Neutrophil (primary cell): Measurements from ENCODE around the gene BTK.
A peak's percentile ranks its signal among the peaks of the same experiment; 100 is the strongest.

Experiments
- H3K27ac ChIP-seq: fragments of 200-600 bp; sonication (generic); 2 replicates; pipeline ENCODE4 v1.5.1; 2016; ENCODE audit warnings: mild to moderate bottlenecking, moderate library complexity
- H3K27me3 ChIP-seq: fragments of 200-600 bp; sonication (generic); 2 replicates; pipeline ENCODE4 v1.6.0; 2016; ENCODE audit warnings: mild to moderate bottlenecking
- H3K36me3 ChIP-seq: fragments of 200-600 bp; sonication (generic); 2 replicates; pipeline ENCODE4 v1.5.1; 2017
- H3K4me1 ChIP-seq, 2 experiments: fragments of 200-600 bp in 1 of 2; sonication (generic) in 1 of 2; 1 replicate in 1 of 2; 2 replicates in 1 of 2; pipeline versions ENCODE4 v1.5.1 to v1.6.1; 2013 to 2016; ENCODE audit warnings: low read depth in 1 of 2, low read length in 1 of 2, mild to moderate bottlenecking in 1 of 2, moderate library complexity in 1 of 2; ENCODE audit not compliant: control insufficient read depth in 1 of 2, insufficient read depth in 1 of 2
- H3K4me3 ChIP-seq, 2 experiments: fragments of 200-600 bp in 1 of 2; sonication (generic) in 1 of 2; 1 replicate in 1 of 2; 2 replicates in 1 of 2; pipeline ENCODE4 v1.5.1; 2013 to 2016; ENCODE audit warnings: low read depth in 1 of 2, low read length in 1 of 2, mild to moderate bottlenecking in 1 of 2, moderate library complexity in 1 of 2
- H3K9me3 ChIP-seq: fragments of 200-600 bp; sonication (generic); 2 replicates; pipeline ENCODE4 v1.5.1; 2016
- TF ChIP-seq, protein P1 (sequence below): fragments of 200-600 bp; sonication (generic); IDR thresholded peaks from 2 replicates; pipeline ENCODE4 v1.5.1; 2016; ENCODE audit warnings: antibody characterized with exemption

The BTK gene

DNA sequence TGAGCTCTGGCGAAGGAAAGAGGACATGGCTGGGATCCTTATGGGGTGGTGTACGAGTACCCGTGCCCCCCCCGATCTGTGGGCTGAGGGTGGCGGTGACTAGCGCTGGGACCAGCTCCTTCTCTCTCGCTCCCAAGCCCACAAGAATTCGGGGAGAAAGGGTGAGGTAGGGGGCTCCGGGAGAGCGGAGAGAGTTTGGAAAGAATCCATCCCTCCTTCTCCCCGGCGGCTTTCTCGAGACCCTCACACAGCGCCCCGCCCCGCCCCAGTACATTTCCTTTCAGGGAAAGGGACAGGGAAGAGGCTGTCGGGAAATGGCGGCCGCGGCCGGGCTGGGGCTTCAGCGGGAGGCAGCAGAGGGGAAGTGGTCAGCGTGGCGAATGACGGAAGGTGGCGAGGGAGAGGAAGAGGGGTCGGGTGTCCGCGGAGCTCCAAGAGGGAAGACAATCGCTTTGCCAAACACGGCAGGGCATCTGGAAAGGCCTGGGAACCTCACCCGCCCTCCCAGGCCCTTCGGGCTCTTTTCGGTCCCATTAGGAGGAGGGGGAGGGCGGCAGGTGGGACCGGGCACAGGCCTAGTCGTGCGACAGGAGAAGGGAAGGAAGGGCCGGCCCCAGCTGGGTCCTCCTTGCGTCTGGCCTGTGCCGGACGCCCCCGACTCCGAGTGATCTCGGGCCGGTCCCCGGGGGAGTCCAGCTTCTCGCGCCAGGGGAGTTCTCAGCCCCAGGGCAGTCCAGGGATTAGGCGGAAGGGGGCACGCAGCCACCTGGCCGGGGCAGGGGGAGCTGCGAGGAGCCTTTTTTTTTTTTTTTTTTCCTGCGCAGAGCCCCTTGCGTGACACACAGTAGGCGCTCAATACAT lies 32.2 kb upstream of the BTK start:
- Histone ChIP-seq H3K36me3 (peaks cover 3% of the 10 kb centered on the region), H3K4me3 (peak overlapping the region; percentile 64 to 66), H3K27me3 (no peaks in the 10 kb centered on the region), H3K27ac (peak overlapping the region; percentile 87), H3K4me1 (peaks cover 9 to 12% of the 10 kb centered on the region in 2 experiments), H3K9me3 (no peaks in the 10 kb centered on the region)
- TF ChIP-seq, protein P1, sequence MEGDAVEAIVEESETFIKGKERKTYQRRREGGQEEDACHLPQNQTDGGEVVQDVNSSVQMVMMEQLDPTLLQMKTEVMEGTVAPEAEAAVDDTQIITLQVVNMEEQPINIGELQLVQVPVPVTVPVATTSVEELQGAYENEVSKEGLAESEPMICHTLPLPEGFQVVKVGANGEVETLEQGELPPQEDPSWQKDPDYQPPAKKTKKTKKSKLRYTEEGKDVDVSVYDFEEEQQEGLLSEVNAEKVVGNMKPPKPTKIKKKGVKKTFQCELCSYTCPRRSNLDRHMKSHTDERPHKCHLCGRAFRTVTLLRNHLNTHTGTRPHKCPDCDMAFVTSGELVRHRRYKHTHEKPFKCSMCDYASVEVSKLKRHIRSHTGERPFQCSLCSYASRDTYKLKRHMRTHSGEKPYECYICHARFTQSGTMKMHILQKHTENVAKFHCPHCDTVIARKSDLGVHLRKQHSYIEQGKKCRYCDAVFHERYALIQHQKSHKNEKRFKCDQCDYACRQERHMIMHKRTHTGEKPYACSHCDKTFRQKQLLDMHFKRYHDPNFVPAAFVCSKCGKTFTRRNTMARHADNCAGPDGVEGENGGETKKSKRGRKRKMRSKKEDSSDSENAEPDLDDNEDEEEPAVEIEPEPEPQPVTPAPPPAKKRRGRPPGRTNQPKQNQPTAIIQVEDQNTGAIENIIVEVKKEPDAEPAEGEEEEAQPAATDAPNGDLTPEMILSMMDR, result no peak

DNA sequence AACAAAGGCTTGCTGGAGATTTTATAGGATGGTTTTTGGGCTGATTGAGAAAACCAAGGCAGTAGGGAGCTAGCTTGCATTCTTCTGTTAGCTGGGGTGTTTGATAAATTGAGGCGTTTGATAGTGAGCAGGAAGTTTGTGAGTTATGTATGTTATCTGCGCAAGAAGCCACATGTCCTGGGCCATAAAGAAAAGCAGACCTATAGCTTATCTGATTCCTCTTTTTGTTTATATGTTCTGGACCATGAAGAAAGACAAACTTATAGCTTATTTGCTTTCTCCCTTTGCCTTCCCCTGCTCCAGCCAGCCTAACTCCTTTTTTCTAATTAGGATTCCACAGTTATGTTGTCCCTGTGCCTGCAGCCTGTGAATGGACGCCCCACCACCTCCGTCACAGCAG lies 31.2 kb upstream of the BTK start:
- Histone ChIP-seq H3K27ac (peak overlapping the region; percentile 87), H3K4me3 (no peak overlapping the region)

GRCh38 chrX:101416691-101417090 lies 30.7 kb upstream of the BTK start:
- TF ChIP-seq, protein P1, result no peak
- Histone ChIP-seq H3K27me3 (no peaks in the 10 kb centered on the region), H3K9me3 (no peaks in the 10 kb centered on the region), H3K4me3 (no peak overlapping the region), H3K36me3 (peaks cover 17% of the 10 kb centered on the region), H3K4me1 (peaks cover 9 to 12% of the 10 kb centered on the region in 2 experiments), H3K27ac (no peak overlapping the region)

More for the DNA sequence above, 31.2 kb upstream of the BTK start:
- H3K27me3 ChIP-seq, result no peaks in the 10 kb centered on the region
- H3K9me3 ChIP-seq, result no peaks in the 10 kb centered on the region
- TF ChIP-seq, protein P1, result no peak
- H3K4me1 ChIP-seq, result peaks cover 9 to 12% of the 10 kb centered on the region in 2 experiments
- H3K36me3 ChIP-seq, result peaks cover 13% of the 10 kb centered on the region

- Histone ChIP-seq H3K9me3 (no peaks in the 10 kb centered on the region), H3K4me3 (no peak overlapping the region), H3K4me1 (peaks cover 13 to 17% of the 10 kb centered on the region in 2 experiments), H3K27ac (peak overlapping the region; percentile 47), H3K36me3 (peaks cover 17% of the 10 kb centered on the region), H3K27me3 (no peaks in the 10 kb centered on the region)
- TF ChIP-seq, protein P1, result peak; percentile 66
Measured at GRCh38 chrX:101415180-101416145, 29.5 kb upstream of the BTK start.

DNA sequence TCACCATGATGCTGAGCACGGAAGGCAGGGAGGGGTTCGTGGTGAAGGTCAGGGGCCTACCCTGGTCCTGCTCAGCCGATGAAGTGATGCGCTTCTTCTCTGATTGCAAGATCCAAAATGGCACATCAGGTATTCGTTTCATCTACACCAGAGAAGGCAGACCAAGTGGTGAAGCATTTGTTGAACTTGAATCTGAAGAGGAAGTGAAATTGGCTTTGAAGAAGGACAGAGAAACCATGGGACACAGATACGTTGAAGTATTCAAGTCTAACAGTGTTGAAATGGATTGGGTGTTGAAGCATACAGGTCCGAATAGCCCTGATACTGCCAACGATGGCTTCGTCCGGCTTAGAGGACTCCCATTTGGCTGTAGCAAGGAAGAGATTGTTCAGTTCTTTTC lies 26.0 kb upstream of the BTK start:
- H3K4me1 ChIP-seq, result peaks cover 14 to 23% of the 10 kb centered on the region in 2 experiments
- H3K27me3 ChIP-seq, result no peaks in the 10 kb centered on the region
- no peak overlapping the region for H3K4me3 ChIP-seq
- H3K36me3 ChIP-seq, result peaks cover 17% of the 10 kb centered on the region
- no peaks in the 10 kb centered on the region for H3K9me3 ChIP-seq
- peak overlapping the region; percentile 15 for H3K27ac ChIP-seq
- TF ChIP-seq, protein P1, result no peak
